Mucosa of descending colon (tissue), 3 donors: Measurements from ENCODE around the gene GPANK1. TPM values are rescaled to one million over a fixed set of nuclear protein-coding genes. Genes with fewer than 3 reads are reported as not detected.

Source experiments
- ATAC-seq: fragments of 200-7000 bp; cut with Tn5 transposase; one replicate; pipeline ENCODE4 v1.9.1; 2020; ENCODE audit warnings: mild to moderate bottlenecking, moderate library complexity
- DNase-seq, 3 donors: peaks; one replicate each; pipeline ENCODE4 v3.0.0-alpha.2; 2020
- H3K36me3 ChIP-seq: fragments of 200-600 bp; one replicate; pipeline ENCODE4 v1.8.0; 2021; ENCODE audit warnings: low read depth, mild to moderate bottlenecking
- H3K4me1 ChIP-seq: fragments of 200-600 bp; one replicate; pipeline ENCODE4 v1.8.0; 2021; ENCODE audit warnings: low read depth, mild to moderate bottlenecking
- H3K4me3 ChIP-seq: fragments of 200-600 bp; one replicate; pipeline ENCODE4 v1.8.0; 2021; ENCODE audit warnings: mild to moderate bottlenecking
- H3K9me3 ChIP-seq: fragments of 200-600 bp; one replicate; pipeline ENCODE4 v1.8.0; 2021; ENCODE audit warnings: mild to moderate bottlenecking
- intact Hi-C, 2 donors: fragments of 100-400 bp; cut with DNase I in 1 of 2; cut with micrococcal nuclease in 1 of 2; formaldehyde crosslinking; loops; one replicate each; pipeline versions ENCODE4 v1.11.0 to v1.11.1; 2022; cut with DNase I, micrococcal nuclease
- long read RNA-seq, 2 donors: library from polyadenylated mRNA; unstranded; transcript quantifications; one replicate each; pipeline ENCODE4 v2.0.0, GENCODE V29; 2019 to 2021
- total RNA-seq, 3 donors: library from RNA; stranded (reverse); fragmentation: NEBNext Ultra II Directional in 2 of 3; extraction: Animal tissue kit (Norgen Biotek cat#: 25700) in 2 of 3; gene quantifications; one replicate each; pipeline versions ENCODE4 v1.2.1 to v1.2.4, GENCODE V29; 2021 to 2023
- TF ChIP-seq, protein P1 (sequence below): fragments of 200-600 bp; IDR thresholded peaks from one replicate; pipeline ENCODE4 v1.8.0; 2022; ENCODE audit warnings: antibody characterized with exemption, mild to moderate bottlenecking
- donor health status: DM: no; HTN: no; CAD: no; lungs with moderate emphysema.
- donor health status: DM: no; HTN: no; CAD: no.
- donor health status: DM: no; HTN: yes; CAD: no.

GPANK1 gene
- 10 to 100 TPM; 13.4 to 17.7 (median 17.4) TPM for total RNA-seq
- long read RNA-seq, donor 1, transcript GPANK1-203 (3 exons, 1,910 nt): major isoform, 8 of 30 reads
- long read RNA-seq, donor 1, partial matches to known transcripts: 11 of 30 reads
- long read RNA-seq, donor 1, other reads (novel, unspliced or antisense): 0 of 30 reads
- long read RNA-seq, donor 2, partial matches to known transcripts: 10 of 13 reads
- long read RNA-seq, donor 2, other reads (novel, unspliced or antisense): 2 of 13 reads

DNA sequence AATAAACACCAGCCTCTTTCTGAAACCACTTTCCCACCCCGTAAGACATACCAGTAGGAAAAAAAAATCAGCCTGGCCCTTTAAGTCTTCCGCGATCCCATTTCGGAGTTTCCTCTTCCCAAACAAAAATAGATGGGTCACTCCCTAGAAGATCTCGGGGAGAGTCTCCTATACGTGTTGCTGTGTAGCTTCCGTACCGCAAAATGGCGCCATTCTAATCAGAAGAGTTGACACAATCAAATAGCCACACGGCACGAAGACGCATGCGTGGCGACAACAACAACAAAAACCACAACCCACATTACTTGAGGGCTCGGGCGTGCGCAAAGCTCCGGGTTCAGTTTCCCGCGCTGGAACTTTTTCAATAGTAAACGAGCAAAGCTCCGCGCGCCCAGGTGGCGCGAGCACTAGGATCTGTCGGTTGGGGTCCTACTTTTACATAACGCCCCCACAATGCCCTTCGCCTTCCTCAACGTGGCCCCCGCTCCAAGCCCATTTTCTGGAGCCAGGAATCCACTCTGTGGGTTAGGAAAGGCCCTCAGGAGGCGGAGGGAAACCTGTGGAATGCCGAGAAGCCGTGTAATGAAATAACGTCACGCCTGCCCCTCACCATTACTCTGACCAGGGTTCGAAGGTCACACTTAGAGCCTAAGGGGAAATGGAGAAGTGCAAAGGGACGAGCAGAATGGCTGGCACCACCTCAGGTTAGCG is at the start of gene GPANK1:
TSS of gene GPANK1 (minus strand) at position 208 of the 711 bp plus-strand sequence. CDS start 519 bp downstream, outside the sequence.
- peak; percentile 73 for ATAC-seq
- Histone ChIP-seq H3K36me3 (peaks cover 10% of the 10 kb centered on the region), H3K4me1 (peaks cover 27% of the 10 kb centered on the region)

DNA sequence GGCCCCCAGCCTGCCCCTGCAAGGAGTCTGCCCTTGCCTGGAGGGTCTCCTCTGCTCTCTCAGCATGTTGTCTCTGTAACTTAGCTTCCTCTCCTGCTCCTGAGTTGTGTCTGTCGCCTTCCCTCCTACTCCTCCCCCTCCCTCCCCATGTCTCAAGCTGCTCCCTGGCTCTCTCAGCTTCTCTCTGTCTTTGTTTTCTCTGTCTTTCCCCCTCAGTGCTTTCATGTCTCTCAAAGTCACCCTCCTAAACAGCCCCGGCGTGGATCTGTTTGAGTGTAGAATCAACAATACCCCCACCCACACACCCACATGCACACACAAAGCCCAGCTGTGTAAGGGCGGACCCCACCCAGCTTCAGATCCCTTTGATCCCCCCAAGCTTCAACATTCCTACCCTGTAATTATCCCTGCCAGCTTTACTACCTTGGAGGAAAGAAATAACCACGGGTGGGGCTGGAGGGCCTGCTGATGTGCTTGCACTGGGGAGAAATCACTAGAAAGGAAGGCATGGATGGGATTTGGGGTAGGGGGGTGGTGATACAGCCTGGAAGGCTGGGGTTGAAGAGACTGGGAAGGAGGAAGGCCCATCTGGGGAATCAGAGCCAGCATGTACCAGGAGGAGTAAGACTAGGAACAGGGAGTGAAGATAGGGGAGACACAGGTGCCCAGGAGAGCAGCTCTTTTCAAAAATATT is 49.3 kb upstream of the GPANK1 start:
- ATAC-seq (peak; percentile 29), DNase-seq (peak in 1 of 3 donors; percentile 44)
- TF ChIP-seq, protein P1, sequence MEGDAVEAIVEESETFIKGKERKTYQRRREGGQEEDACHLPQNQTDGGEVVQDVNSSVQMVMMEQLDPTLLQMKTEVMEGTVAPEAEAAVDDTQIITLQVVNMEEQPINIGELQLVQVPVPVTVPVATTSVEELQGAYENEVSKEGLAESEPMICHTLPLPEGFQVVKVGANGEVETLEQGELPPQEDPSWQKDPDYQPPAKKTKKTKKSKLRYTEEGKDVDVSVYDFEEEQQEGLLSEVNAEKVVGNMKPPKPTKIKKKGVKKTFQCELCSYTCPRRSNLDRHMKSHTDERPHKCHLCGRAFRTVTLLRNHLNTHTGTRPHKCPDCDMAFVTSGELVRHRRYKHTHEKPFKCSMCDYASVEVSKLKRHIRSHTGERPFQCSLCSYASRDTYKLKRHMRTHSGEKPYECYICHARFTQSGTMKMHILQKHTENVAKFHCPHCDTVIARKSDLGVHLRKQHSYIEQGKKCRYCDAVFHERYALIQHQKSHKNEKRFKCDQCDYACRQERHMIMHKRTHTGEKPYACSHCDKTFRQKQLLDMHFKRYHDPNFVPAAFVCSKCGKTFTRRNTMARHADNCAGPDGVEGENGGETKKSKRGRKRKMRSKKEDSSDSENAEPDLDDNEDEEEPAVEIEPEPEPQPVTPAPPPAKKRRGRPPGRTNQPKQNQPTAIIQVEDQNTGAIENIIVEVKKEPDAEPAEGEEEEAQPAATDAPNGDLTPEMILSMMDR: no peak
- no peak overlapping the region for H3K4me3 ChIP-seq
- H3K36me3 ChIP-seq: no peaks in the 10 kb centered on the region
- intact Hi-C loops: no loop called here
- H3K4me1 ChIP-seq: peaks cover 32% of the 10 kb centered on the region
- H3K9me3 ChIP-seq: no peaks in the 10 kb centered on the region

More for the DNA sequence above, at the start of gene GPANK1:
- intact Hi-C loops: no loop called here
- Histone ChIP-seq H3K4me3 (peak within 1 kb of the TSS; percentile 81), H3K9me3 (no peaks in the 10 kb centered on the region)
- TF ChIP-seq, protein P1: no peak
- DNase-seq: peak; percentile 90 to 96 (median 94)

DNA sequence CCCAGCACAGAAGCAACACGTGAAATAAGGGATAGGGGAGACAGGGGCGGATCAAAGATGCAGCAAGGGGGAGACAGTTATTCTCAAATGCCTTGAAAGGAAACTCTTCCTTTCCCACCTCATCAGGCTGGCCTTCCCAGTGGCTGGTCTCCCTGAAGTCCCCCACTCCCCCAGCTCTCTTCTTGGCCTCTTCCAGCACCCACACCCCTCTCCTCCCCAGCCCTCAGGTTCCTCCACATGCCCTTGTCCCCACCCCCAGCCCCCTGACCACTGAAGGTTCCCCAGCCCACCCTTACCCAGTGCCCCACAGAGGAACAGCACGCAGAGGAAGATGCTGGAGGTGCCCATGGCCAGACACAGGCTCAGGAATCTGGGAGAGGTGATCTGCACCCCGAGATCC is 48.7 kb upstream of the GPANK1 start:
- ATAC-seq (no peak), DNase-seq (no peak)
- Histone ChIP-seq H3K9me3 (no peaks in the 10 kb centered on the region), H3K4me3 (no peak overlapping the region), H3K4me1 (peaks cover 25% of the 10 kb centered on the region), H3K36me3 (no peaks in the 10 kb centered on the region)
- TF ChIP-seq, protein P1: no peak
- intact Hi-C loops: no loop called here

DNA sequence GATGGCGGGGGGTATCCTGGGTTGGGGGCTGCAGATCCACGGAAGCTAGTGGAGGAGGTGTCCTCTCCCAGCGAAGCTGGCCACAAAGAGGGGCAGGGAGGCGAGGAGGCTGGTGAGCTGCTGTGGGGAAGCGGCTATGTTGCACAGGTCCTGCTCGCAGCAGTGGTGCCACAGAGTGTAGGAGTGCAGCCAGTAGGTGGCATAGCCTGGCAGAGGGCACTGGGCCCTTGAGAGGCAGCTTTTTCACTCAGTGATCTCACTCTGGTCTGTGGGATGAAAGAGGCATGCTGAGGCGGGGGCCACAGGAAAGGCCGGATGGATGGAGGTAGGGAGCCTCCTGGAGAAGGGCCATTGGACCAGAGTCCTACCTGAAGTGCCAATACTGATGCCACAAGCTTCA is 47.5 kb upstream of the GPANK1 start:
- TF ChIP-seq, protein P1: no peak
- Histone ChIP-seq H3K36me3 (no peaks in the 10 kb centered on the region), H3K9me3 (no peaks in the 10 kb centered on the region), H3K4me3 (no peak overlapping the region), H3K4me1 (peaks cover 17% of the 10 kb centered on the region)
- ATAC-seq: peak; percentile 63
- peak in 1 of 3 donors; percentile 47 for DNase-seq
- intact Hi-C loops: no loop called here

DNA sequence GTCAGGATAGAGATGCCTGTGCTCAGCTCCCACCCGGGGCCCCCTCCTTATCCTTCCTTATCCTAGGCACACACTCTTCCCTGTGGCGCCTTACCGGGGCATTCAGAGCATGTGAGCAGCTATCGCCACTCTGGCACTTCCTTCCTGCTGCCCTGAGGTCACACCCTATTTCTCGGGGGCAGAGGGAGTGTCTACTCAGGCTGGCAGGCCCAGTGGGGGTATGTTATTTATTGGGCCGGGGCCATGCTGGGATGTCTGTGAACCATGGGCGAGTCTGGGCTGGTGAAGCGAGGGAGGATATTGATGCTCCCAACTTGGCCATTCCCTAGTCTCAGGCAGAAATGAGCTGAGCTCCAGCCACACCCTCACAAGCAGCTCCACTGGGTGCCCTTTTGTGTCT is 46.4 kb upstream of the GPANK1 start:
- no peaks in the 10 kb centered on the region for H3K36me3 ChIP-seq
- intact Hi-C loops: no loop called here
- ATAC-seq: peak; percentile 83
- peak in 2 of 3 donors; percentile 65 to 66 for DNase-seq
- H3K9me3 ChIP-seq: no peaks in the 10 kb centered on the region
- H3K4me1 ChIP-seq: peaks cover 17% of the 10 kb centered on the region
- no peak overlapping the region for H3K4me3 ChIP-seq
- TF ChIP-seq, protein P1: no peak
